Lower lobe of right lung (tissue), 2 donors: ENCODE measurements around the gene AQP6. TPM values are rescaled to one million over a fixed set of nuclear protein-coding genes. Genes with fewer than 3 reads are reported as not detected.

Experiments
- ATAC-seq, 2 donors: fragments of 200-7000 bp; cut with Tn5 transposase; one replicate each; pipeline ENCODE4 v1.9.1; 2020 to 2022; ENCODE audit warnings: mild to moderate bottlenecking in 2 of 2, moderate library complexity in 2 of 2
- DNase-seq: peaks from one replicate; pipeline ENCODE4 v3.0.0-alpha.2; 2020
- H3K27ac ChIP-seq: fragments of 200-600 bp; one replicate; pipeline ENCODE4 v1.8.0; 2022
- H3K27me3 ChIP-seq: fragments of 200-600 bp; one replicate; pipeline ENCODE4 v1.8.0; 2022; ENCODE audit warnings: low read depth
- H3K36me3 ChIP-seq: fragments of 200-600 bp; one replicate; pipeline ENCODE4 v1.8.0; 2022; ENCODE audit warnings: mild to moderate bottlenecking
- H3K4me1 ChIP-seq: fragments of 200-600 bp; one replicate; pipeline ENCODE4 v1.8.0; 2022
- H3K4me3 ChIP-seq: fragments of 200-600 bp; one replicate; pipeline ENCODE4 v1.8.0; 2022; ENCODE audit warnings: mild to moderate bottlenecking
- H3K9me3 ChIP-seq: fragments of 200-600 bp; one replicate; pipeline ENCODE4 v1.8.0; 2022
- intact Hi-C: fragments of 100-400 bp; cut with DNase I; formaldehyde crosslinking; loops from one replicate; pipeline ENCODE4 v1.11.0; 2022
- total RNA-seq: library from RNA; stranded (reverse); fragmentation: NEBNext Ultra II Directional; extraction: Animal tissue kit (Norgen Biotek cat#: 25700); gene quantifications from one replicate; pipeline ENCODE4 v1.2.1, GENCODE V29; 2021
- TF ChIP-seq, protein P1 (sequence below): fragments of 200-600 bp; IDR thresholded peaks from one replicate; pipeline ENCODE4 v1.8.0; 2022; ENCODE audit warnings: antibody characterized with exemption, mild to moderate bottlenecking
- donor health status: DM: no; HTN: yes; CAD: no; lungs with severe emphysema.

The AQP6 gene
- total RNA-seq, 1 donor from 2014 or later: 0.09 TPM

DNA sequence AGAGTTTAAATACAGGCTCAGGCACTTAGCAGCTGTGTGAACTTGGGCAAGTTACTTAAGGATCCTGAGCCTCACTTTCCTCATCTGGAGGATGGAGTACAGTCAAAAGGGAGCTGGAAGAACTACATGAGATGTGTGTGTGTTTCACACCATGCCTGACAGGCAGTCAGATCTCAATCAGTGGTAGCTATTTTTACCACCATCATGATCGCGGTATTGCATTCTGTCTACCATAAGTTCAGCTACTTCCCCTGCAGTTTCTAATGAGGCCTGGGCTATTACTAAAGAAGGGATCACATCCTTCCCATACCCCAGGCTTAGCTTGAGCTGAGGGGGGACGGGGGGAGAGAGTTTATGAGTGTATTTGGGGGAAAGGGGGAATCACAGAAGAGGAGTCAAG is 7.0 kb downstream of the AQP6 start:
- intact Hi-C loops: no loop called here
- ATAC-seq: no peak
- TF ChIP-seq, protein P1, sequence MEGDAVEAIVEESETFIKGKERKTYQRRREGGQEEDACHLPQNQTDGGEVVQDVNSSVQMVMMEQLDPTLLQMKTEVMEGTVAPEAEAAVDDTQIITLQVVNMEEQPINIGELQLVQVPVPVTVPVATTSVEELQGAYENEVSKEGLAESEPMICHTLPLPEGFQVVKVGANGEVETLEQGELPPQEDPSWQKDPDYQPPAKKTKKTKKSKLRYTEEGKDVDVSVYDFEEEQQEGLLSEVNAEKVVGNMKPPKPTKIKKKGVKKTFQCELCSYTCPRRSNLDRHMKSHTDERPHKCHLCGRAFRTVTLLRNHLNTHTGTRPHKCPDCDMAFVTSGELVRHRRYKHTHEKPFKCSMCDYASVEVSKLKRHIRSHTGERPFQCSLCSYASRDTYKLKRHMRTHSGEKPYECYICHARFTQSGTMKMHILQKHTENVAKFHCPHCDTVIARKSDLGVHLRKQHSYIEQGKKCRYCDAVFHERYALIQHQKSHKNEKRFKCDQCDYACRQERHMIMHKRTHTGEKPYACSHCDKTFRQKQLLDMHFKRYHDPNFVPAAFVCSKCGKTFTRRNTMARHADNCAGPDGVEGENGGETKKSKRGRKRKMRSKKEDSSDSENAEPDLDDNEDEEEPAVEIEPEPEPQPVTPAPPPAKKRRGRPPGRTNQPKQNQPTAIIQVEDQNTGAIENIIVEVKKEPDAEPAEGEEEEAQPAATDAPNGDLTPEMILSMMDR: no peak

DNA sequence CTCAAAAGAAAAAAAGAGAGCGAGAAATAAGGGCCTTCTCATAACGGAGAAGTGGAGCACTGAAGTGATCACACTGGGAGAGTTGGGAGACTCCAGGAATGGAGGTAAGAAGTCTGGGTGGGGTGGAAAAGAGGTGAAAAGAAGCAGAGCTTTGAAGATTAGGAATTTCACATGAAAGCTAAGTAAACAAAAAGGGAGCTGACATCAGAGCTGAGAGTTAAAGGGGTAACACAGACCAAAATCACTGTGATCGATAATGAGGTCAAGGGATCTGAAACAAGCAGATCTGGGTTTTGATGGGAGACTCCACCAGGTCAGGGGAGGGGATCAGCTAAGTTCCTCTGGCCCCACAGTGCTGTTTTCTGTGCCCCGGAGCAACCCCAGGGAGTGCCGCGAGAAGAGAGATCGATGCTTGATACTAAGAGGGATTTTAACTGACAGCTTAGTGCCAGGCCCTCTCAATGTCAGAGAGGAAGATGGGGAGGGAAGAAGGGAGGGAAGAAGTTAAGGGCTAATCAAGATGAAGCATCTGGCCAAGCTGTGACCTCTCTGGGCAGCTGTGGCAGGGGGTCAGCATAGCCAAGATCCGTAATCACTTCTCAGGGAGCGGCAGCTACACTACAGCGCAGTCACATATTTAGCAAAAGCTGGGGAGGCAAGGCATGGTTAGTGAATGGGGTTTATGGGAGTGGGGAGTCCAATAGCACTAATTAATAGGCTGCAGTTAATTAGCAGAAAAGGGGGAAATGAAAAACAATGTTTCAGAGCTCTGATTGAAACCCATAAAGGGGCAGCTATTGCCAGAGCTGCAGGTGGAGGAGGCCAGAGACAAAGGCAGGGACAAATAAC is 8.0 kb downstream of the AQP6 start:
- DNase-seq: no peak
- no peaks in the 10 kb centered on the region for H3K9me3 ChIP-seq
- peaks cover 13% of the 10 kb centered on the region for H3K4me1 ChIP-seq
- H3K36me3 ChIP-seq: no peaks in the 10 kb centered on the region
- ATAC-seq: no peak
- intact Hi-C loops: no loop called here
- H3K27ac ChIP-seq: no peak overlapping the region
- no peaks in the 10 kb centered on the region for H3K27me3 ChIP-seq
- TF ChIP-seq, protein P1: no peak
- H3K4me3 ChIP-seq: no peak overlapping the region

More for the DNA sequence above, 7.0 kb downstream of the AQP6 start:
- no peak for DNase-seq
- Histone ChIP-seq H3K4me3 (no peak overlapping the region), H3K27me3 (no peaks in the 10 kb centered on the region), H3K4me1 (peaks cover 20% of the 10 kb centered on the region), H3K36me3 (no peaks in the 10 kb centered on the region), H3K9me3 (no peaks in the 10 kb centered on the region), H3K27ac (no peak overlapping the region)

DNA sequence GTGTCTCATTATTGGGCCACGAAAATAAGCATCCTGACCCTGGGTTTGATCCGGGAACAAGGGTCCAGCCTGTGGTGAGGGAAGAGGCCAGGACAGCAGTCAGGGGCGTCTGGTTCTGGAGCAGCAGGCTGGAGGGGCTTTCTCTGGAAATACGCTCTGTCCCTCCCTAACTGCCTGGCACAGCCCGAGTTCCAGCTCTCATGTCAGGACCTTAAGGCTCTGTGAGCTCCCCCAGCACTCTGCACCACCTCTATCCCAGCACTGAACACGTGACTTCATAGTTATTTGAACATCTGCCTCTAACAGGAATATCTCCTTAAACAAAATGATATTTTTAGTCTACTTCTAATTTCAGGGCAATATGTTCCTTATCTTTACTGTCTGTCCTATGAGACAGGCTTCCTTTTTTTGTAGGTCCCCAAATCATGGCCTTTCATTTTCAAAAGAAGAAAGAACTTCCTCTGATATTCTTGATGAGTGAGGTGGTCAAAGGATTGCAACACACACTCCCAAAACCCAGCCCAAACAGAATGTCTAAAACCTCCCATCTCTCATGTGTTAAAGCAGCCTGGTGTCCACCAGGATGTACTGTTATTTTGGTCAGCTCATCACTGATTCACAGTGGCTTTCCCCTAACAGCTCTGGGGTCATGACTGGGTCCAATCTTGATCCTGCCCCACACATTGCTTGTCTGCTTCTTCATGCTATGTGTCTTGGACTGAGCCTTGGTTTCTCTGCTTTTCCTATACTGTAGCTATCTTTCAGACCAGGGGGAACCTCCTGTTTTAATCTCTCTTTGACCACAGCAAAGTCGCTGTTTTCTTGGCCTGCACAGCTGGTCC is 9.7 kb downstream of the AQP6 start:
- H3K27ac ChIP-seq: no peak overlapping the region
- ATAC-seq: no peak
- H3K36me3 ChIP-seq: no peaks in the 10 kb centered on the region

DNA sequence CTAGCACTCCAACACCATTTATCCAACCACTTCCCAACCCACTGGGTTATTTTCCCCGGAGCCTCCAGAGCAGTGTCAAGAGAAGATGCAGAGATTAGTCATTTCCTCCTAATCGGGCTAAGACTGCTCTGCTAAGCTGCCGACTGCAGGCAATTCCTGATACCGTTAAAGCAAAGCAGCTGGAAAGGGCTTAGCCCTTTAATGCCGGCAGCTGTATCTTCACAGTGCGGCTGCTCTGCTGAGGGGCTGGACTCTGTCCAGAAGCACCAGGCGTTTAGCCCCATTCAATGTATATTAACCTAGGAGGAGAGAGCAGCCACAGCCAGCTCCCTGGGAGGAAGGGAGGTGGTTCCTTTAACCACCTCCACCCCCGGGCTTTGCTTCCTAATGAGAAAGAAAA is 11.1 kb downstream of the AQP6 start:
- DNase-seq (no peak), ATAC-seq (peak; percentile 42 to 46)
- Histone ChIP-seq H3K9me3 (no peaks in the 10 kb centered on the region), H3K4me1 (peaks cover 20% of the 10 kb centered on the region), H3K36me3 (no peaks in the 10 kb centered on the region), H3K4me3 (no peak overlapping the region), H3K27ac (no peak overlapping the region), H3K27me3 (no peaks in the 10 kb centered on the region)
- TF ChIP-seq, protein P1: no peak
- intact Hi-C loops: no loop called here

More for the DNA sequence above, 9.7 kb downstream of the AQP6 start:
- H3K27me3 ChIP-seq: no peaks in the 10 kb centered on the region
- H3K9me3 ChIP-seq: no peaks in the 10 kb centered on the region
- no peak overlapping the region for H3K4me3 ChIP-seq
- TF ChIP-seq, protein P1: no peak
- DNase-seq: no peak
- intact Hi-C loops: no loop called here
- H3K4me1 ChIP-seq: peaks cover 13% of the 10 kb centered on the region

DNA sequence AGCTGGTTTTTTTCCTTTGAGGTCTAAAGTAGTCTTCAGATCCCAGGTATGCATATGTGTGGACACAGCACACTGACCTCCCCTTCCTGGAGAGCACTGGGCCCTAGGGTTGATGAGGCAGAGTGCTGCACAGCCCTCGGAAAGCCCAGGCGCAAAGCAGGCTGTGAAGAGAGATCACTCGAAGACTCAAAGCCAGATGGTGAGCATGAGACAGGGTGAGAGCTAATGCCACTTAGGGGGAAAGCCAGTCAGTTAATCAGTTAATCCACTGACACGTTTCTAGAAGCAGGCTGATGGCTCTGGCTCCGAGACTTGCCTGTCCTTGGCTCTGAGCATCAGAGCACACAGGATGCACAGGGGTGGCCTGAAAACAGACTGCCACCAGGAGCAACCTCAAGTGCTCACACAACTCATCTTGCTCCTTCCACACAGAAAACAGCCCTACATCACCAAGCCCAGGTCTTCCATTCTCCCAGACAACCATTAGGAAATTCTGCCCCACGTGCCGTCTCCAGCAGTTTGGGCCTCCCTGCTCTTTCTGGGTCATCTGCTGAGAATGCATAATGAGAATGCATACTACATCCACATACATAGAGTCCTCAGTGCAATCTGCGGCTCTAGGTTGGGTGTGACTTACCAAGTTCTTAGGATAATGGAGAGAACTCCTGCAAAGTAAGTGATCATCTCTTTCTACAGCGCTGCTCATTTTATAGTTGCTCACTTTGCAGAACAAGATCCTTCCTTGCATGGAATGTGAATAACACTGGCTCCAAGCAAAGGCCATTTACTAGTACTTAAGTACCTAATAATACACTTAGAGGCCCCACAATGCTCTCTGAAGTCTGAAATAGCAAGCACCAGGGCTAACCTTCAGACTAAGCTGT is 12.0 kb downstream of the AQP6 start:
- TF ChIP-seq, protein P1: no peak
- intact Hi-C loops: no loop called here
- no peaks in the 10 kb centered on the region for H3K36me3 ChIP-seq
- ATAC-seq (no peak), DNase-seq (no peak)
- no peak overlapping the region for H3K27ac ChIP-seq
- H3K9me3 ChIP-seq: no peaks in the 10 kb centered on the region
- H3K27me3 ChIP-seq: no peaks in the 10 kb centered on the region
- H3K4me1 ChIP-seq: peaks cover 20% of the 10 kb centered on the region
- H3K4me3 ChIP-seq: no peak overlapping the region
